HEK293 (cell line): ENCODE data around the gene ARHGEF2.

Source experiments
- AEBP2 ChIP-seq: fragments of 450-650 bp; formaldehyde crosslinking; IDR thresholded peaks from 2 replicates; pipeline ENCODE4 v1.5.1; 2016; ENCODE audit warnings: missing biosample characterization, missing genetic modification characterization, borderline replicate concordance
- GLIS1 ChIP-seq: fragments of 450-650 bp; formaldehyde crosslinking; IDR thresholded peaks from 2 replicates; pipeline ENCODE4 v1.5.1; 2016; ENCODE audit warnings: missing biosample characterization, missing genetic modification characterization
- HOXC10 ChIP-seq: sonication (generic); formaldehyde crosslinking; IDR thresholded peaks from 2 replicates; pipeline ENCODE4 v1.8.1; 2023; ENCODE audit warnings: mild to moderate bottlenecking, missing genetic modification reagents
- KLF16 ChIP-seq: fragments of 450-650 bp; formaldehyde crosslinking; IDR thresholded peaks from 2 replicates; pipeline ENCODE4 v1.5.1; 2017; ENCODE audit warnings: missing biosample characterization, missing genetic modification characterization
- SCRT2 ChIP-seq: fragments of 450-650 bp; formaldehyde crosslinking; IDR thresholded peaks from 2 replicates; pipeline ENCODE4 v1.5.1; 2016; ENCODE audit warnings: missing biosample characterization, missing genetic modification characterization
- SP3 ChIP-seq: fragments of 450-650 bp; formaldehyde crosslinking; IDR thresholded peaks from 2 replicates; pipeline ENCODE4 v1.5.1; 2016; ENCODE audit warnings: missing biosample characterization, missing genetic modification characterization
- TCF7L2 ChIP-seq: IDR thresholded peaks from 2 replicates; pipeline ENCODE4 v1.6.1; 2011; ENCODE audit warnings: low read depth, mild to moderate bottlenecking, inconsistent platforms, low read length, moderate library complexity, borderline replicate concordance
- ZFHX2 ChIP-seq: fragments of 450-650 bp; formaldehyde crosslinking; conservative IDR thresholded peaks from 2 replicates; pipeline ENCODE4 v1.5.1; 2016; ENCODE audit warnings: missing biosample characterization, missing genetic modification characterization
- ZFP3 ChIP-seq: fragments of 450-650 bp; formaldehyde crosslinking; IDR thresholded peaks from 2 replicates; pipeline ENCODE4 v1.5.1; 2016; ENCODE audit warnings: low read depth, missing biosample characterization, missing genetic modification characterization
- ZFP69B ChIP-seq: fragments of 450-650 bp; formaldehyde crosslinking; IDR thresholded peaks from 2 replicates; pipeline ENCODE4 v1.5.1; 2016; ENCODE audit warnings: missing biosample characterization, missing genetic modification characterization
- ZNF221 ChIP-seq: fragments of 450-650 bp; formaldehyde crosslinking; IDR thresholded peaks from 2 replicates; pipeline ENCODE4 v1.5.1; 2017; ENCODE audit warnings: missing biosample characterization, missing genetic modification characterization, borderline replicate concordance
- ZNF239 ChIP-seq: fragments of 450-650 bp; formaldehyde crosslinking; IDR thresholded peaks from 2 replicates; pipeline ENCODE4 v1.5.1; 2016; ENCODE audit warnings: missing biosample characterization, missing genetic modification characterization
- ZNF302 ChIP-seq: fragments of 450-650 bp; formaldehyde crosslinking; IDR thresholded peaks from 2 replicates; pipeline ENCODE4 v1.5.1; 2016; ENCODE audit warnings: missing biosample characterization, missing genetic modification characterization, low read depth
- ZNF394 ChIP-seq: fragments of 450-650 bp; formaldehyde crosslinking; IDR thresholded peaks from 2 replicates; pipeline ENCODE4 v1.5.1; 2016; ENCODE audit warnings: missing biosample characterization, missing genetic modification characterization, mild to moderate bottlenecking, moderate library complexity, borderline replicate concordance
- ZNF560 ChIP-seq: fragments of 450-650 bp; formaldehyde crosslinking; IDR thresholded peaks from 2 replicates; pipeline ENCODE4 v1.5.1; 2017; ENCODE audit warnings: missing biosample characterization, missing genetic modification characterization, borderline replicate concordance
- ZNF76 ChIP-seq: fragments of 450-650 bp; formaldehyde crosslinking; IDR thresholded peaks from 2 replicates; pipeline ENCODE4; 2016; ENCODE audit warnings: low read depth, missing biosample characterization, missing genetic modification characterization, borderline replicate concordance
- TF ChIP-seq, protein P1 (sequence below): fragments of 450-650 bp; formaldehyde crosslinking; IDR thresholded peaks from 2 replicates; pipeline ENCODE4 v1.5.1; 2016; ENCODE audit warnings: missing biosample characterization, missing genetic modification characterization
- TF ChIP-seq, protein P2 (sequence below): fragments of 450-650 bp; formaldehyde crosslinking; IDR thresholded peaks from 2 replicates; pipeline ENCODE4 v1.5.1; 2016; ENCODE audit warnings: missing biosample characterization, missing genetic modification characterization
- TF ChIP-seq, protein P3 (sequence below): fragments of 450-650 bp; formaldehyde crosslinking; IDR thresholded peaks from 2 replicates; pipeline ENCODE4 v1.5.1; 2017; ENCODE audit warnings: missing biosample characterization, missing genetic modification characterization

The ARHGEF2 gene

DNA sequence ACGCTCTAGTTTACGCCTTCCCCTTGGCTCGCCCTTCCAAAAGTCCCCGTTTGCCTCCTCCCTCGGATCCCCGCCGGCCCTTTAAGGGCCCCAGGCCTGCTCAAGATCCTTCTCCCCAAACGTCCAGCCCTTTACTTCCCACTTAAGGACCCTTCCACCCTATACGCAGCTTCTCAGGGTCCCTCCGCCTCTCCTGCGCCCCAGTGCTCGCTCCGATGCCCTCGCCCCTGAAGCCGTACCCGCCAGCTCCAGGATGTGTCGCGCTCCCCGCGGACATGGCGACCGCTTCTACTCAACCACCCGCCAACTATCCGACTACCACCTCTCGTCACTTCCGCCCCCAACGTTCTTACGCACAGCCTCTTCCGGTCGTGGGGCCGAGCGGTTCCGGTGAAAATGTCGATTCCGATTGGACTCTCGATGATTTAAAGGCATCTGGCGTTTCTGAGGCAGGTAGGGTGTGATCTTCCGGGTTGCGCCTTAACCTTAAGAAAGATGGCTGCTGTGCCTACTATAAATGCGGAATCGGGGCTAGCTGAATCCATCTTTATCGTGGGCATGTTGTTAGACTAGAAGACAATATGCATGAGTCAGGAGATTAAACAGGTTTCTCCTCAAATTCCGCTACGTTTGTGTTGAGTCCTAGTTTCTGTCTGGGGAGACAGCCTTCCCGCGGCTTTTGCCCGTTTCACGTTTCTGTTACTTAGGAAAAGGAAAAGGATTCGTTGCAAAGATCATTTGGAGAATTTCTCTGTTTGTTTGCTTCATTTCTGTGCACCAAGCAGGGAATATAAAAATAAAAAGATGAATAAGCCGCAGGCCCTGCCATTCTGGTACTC lies 44.0 kb downstream of the ARHGEF2 start, which contains the start of gene KHDC4 (continued):
- TF ChIP-seq ZFP3 (tag by site-specific recombination): peak; percentile 19; the same call in 1 of the 2 replicates
- TF ChIP-seq, protein P1, sequence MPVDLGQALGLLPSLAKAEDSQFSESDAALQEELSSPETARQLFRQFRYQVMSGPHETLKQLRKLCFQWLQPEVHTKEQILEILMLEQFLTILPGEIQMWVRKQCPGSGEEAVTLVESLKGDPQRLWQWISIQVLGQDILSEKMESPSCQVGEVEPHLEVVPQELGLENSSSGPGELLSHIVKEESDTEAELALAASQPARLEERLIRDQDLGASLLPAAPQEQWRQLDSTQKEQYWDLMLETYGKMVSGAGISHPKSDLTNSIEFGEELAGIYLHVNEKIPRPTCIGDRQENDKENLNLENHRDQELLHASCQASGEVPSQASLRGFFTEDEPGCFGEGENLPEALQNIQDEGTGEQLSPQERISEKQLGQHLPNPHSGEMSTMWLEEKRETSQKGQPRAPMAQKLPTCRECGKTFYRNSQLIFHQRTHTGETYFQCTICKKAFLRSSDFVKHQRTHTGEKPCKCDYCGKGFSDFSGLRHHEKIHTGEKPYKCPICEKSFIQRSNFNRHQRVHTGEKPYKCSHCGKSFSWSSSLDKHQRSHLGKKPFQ: peak; percentile 5; the same call in 1 of the 2 replicates
- peak; percentile 100 for TF ChIP-seq HOXC10 (CRISPR knock-in tag)
- TF ChIP-seq ZNF394 (tag by site-specific recombination): peak; percentile 22
- no peak for TF ChIP-seq AEBP2 (tag by site-specific recombination)
- peak; percentile 72; the same call in 1 of the 2 replicates for TF ChIP-seq ZFP69B (tag by site-specific recombination)
- no peak for TF ChIP-seq ZNF560 (tag by site-specific recombination)
- TF ChIP-seq GLIS1: peak; percentile 72
- peak; percentile 26; the same call in 1 of the 2 replicates for TF ChIP-seq ZFHX2 (tag by site-specific recombination)
- TF ChIP-seq, protein P2, sequence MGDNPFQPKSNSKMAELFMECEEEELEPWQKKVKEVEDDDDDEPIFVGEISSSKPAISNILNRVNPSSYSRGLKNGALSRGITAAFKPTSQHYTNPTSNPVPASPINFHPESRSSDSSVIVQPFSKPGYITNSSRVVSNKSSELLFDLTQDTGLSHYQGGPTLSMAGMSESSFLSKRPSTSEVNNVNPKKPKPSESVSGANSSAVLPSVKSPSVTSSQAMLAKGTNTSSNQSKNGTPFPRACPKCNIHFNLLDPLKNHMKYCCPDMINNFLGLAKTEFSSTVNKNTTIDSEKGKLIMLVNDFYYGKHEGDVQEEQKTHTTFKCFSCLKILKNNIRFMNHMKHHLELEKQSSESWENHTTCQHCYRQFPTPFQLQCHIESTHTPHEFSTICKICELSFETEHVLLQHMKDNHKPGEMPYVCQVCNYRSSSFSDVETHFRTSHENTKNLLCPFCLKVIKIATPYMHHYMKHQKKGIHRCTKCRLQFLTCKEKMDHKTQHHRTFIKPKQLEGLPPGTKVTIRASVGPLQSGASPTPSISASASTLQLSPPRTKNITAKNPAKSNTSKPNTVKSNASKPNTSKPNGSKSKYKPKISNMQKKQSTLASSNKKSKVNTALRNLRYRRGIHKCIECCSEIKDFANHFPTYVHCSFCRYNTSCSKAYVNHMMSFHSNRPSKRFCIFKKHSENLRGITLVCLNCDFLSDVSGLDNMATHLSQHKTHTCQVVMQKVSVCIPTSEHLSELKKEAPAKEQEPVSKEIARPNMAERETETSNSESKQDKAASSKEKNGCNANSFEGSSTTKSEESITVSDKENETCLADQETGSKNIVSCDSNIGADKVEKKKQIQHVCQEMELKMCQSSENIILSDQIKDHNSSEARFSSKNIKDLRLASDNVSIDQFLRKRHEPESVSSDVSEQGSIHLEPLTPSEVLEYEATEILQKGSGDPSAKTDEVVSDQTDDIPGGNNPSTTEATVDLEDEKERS: peak; percentile 10; the same call in 1 of the 2 replicates
- no peak for TF ChIP-seq TCF7L2
- TF ChIP-seq SP3 (tag by site-specific recombination): peak; percentile 89
- TF ChIP-seq ZNF221: no peak
- TF ChIP-seq, protein P3, sequence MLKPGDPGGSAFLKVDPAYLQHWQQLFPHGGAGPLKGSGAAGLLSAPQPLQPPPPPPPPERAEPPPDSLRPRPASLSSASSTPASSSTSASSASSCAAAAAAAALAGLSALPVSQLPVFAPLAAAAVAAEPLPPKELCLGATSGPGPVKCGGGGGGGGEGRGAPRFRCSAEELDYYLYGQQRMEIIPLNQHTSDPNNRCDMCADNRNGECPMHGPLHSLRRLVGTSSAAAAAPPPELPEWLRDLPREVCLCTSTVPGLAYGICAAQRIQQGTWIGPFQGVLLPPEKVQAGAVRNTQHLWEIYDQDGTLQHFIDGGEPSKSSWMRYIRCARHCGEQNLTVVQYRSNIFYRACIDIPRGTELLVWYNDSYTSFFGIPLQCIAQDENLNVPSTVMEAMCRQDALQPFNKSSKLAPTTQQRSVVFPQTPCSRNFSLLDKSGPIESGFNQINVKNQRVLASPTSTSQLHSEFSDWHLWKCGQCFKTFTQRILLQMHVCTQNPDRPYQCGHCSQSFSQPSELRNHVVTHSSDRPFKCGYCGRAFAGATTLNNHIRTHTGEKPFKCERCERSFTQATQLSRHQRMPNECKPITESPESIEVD (tag by site-specific recombination): no peak
- peak; percentile 82; the same call in 1 of the 2 replicates for TF ChIP-seq KLF16 (tag by site-specific recombination)
- TF ChIP-seq SCRT2: peak; percentile 75
- TF ChIP-seq ZNF239 (tag by site-specific recombination): peak; percentile 74; the same call in 1 of the 2 replicates
- no peak for TF ChIP-seq ZNF302 (tag by site-specific recombination)
- peak; percentile 86; the same call in 1 of the 2 replicates for TF ChIP-seq ZNF76 (tag by site-specific recombination)
